ENCODE results near the gene TOMM40. TPM values are rescaled to one million over a fixed set of nuclear protein-coding genes. Genes with fewer than 3 reads are reported as not detected.

The TOMM40 gene
- total and polyA plus RNA-seq, 2 of the 13 experiments (the other 11 are each of a cell fraction or from before 2014, with no cell fraction given) = 72.0 to 110 TPM

DNA sequence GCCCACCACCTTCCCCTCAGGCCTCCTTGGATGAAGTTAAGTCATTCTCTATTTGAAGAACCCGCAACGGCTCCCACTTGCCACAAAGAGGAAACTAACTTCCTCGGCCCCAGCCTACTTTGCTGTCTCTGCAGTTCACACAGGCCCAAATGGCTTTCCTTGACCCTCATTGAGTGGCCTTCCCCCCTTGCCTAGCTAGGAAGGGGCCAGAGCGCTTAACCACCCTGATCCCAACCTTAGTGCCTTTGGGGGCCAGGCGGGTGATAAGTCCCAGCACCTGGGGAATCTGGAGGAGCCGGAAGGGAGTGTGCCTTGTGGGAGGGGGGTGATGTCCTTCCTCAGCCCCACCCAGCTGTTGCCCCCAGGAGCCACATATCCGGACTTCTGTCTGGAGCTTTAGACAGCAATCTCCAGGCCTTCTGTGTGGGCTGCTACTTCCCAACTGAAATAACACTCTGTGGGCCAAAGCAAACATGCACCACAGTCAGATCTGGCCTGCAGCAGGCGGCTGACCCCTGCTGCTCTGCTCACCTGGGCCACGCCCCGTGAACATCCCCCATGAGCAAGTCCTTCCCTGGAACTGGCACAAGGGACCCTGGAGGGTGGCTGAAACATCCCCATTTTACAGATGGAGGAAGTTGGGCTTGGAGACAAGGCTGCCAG is 34.5 kb upstream of the TOMM40 start (continued):
- TF ChIP-seq, protein P1, sequence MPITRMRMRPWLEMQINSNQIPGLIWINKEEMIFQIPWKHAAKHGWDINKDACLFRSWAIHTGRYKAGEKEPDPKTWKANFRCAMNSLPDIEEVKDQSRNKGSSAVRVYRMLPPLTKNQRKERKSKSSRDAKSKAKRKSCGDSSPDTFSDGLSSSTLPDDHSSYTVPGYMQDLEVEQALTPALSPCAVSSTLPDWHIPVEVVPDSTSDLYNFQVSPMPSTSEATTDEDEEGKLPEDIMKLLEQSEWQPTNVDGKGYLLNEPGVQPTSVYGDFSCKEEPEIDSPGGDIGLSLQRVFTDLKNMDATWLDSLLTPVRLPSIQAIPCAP (CRISPR knock-in tag; IDR thresholded peaks at IDR 0.05; ENCODE audit: low read depth) = no peak
- TF ChIP-seq ZNF567 (CRISPR knock-in tag; IDR thresholded peaks at IDR 0.05; ENCODE audit: borderline replicate concordance) (no peak), ZBTB14 (CRISPR knock-in tag; IDR thresholded peaks at IDR 0.05) (no peak), PAF1 (CRISPR knock-in tag; IDR thresholded peaks at IDR 0.05) (no peak), DMAP1 (CRISPR knock-in tag; IDR thresholded peaks at IDR 0.05) (peak; percentile 29; the same call in 1 of the 2 replicates), SMAD1 (CRISPR knock-in tag; IDR thresholded peaks at IDR 0.05; ENCODE audit: borderline replicate concordance, low read depth) (no peak), KLF11 (CRISPR knock-in tag; IDR thresholded peaks at IDR 0.05) (no peak), SSRP1 (CRISPR knock-in tag; IDR thresholded peaks at IDR 0.05) (0 out of 2 replicates have a peak, but pooled peaks have one; percentile 33), MTF1 (CRISPR knock-in tag; IDR thresholded peaks at IDR 0.05) (no peak), ZNF616 (CRISPR knock-in tag; IDR thresholded peaks at IDR 0.05; ENCODE audit: low read depth) (no peak), FOXM1 (CRISPR knock-in tag; IDR thresholded peaks at IDR 0.05) (no peak), RFX3 (CRISPR knock-in tag; IDR thresholded peaks at IDR 0.05) (no peak), ZNF282 (IDR thresholded peaks at IDR 0.05; ENCODE audit: partially characterized antibody) (no peak), KDM3A (CRISPR knock-in tag; IDR thresholded peaks at IDR 0.05; ENCODE audit: low read depth) (peak; percentile 52; the same call in 1 of the 2 replicates), IKZF4 (CRISPR knock-in tag; IDR thresholded peaks at IDR 0.05; ENCODE audit: borderline replicate concordance, low read depth, not compliant biosample characterization) (no peak), KDM5B (CRISPR knock-in tag; IDR thresholded peaks at IDR 0.05; ENCODE audit: borderline replicate concordance) (peak; percentile 28; the same call in 1 of the 2 replicates), ZNF101 (CRISPR knock-in tag; IDR thresholded peaks at IDR 0.05; ENCODE audit: borderline replicate concordance, low read depth) (no peak), ZNF136 (CRISPR knock-in tag; IDR thresholded peaks at IDR 0.05; ENCODE audit: low read depth) (no peak), MLXIP (CRISPR knock-in tag; IDR thresholded peaks at IDR 0.05; ENCODE audit: borderline replicate concordance) (no peak), ZNF547 (CRISPR knock-in tag; IDR thresholded peaks at IDR 0.05) (no peak)
- TF ChIP-seq, protein P2, sequence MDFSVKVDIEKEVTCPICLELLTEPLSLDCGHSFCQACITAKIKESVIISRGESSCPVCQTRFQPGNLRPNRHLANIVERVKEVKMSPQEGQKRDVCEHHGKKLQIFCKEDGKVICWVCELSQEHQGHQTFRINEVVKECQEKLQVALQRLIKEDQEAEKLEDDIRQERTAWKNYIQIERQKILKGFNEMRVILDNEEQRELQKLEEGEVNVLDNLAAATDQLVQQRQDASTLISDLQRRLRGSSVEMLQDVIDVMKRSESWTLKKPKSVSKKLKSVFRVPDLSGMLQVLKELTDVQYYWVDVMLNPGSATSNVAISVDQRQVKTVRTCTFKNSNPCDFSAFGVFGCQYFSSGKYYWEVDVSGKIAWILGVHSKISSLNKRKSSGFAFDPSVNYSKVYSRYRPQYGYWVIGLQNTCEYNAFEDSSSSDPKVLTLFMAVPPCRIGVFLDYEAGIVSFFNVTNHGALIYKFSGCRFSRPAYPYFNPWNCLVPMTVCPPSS (IDR thresholded peaks at IDR 0.05) = no peak
- TF ChIP-seq, protein P3, sequence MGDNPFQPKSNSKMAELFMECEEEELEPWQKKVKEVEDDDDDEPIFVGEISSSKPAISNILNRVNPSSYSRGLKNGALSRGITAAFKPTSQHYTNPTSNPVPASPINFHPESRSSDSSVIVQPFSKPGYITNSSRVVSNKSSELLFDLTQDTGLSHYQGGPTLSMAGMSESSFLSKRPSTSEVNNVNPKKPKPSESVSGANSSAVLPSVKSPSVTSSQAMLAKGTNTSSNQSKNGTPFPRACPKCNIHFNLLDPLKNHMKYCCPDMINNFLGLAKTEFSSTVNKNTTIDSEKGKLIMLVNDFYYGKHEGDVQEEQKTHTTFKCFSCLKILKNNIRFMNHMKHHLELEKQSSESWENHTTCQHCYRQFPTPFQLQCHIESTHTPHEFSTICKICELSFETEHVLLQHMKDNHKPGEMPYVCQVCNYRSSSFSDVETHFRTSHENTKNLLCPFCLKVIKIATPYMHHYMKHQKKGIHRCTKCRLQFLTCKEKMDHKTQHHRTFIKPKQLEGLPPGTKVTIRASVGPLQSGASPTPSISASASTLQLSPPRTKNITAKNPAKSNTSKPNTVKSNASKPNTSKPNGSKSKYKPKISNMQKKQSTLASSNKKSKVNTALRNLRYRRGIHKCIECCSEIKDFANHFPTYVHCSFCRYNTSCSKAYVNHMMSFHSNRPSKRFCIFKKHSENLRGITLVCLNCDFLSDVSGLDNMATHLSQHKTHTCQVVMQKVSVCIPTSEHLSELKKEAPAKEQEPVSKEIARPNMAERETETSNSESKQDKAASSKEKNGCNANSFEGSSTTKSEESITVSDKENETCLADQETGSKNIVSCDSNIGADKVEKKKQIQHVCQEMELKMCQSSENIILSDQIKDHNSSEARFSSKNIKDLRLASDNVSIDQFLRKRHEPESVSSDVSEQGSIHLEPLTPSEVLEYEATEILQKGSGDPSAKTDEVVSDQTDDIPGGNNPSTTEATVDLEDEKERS (CRISPR knock-in tag; IDR thresholded peaks at IDR 0.05) = no peak

Measured in HepG2 (cell line).